Liver (tissue), 9 donors: ENCODE data around the gene RHAG. TPM values are rescaled to one million over a fixed set of nuclear protein-coding genes. Genes with fewer than 3 reads are reported as not detected.

Experiments used
- DNase-seq: peaks from one replicate; pipeline ENCODE4 v3.0.0-alpha.2; 2017; ENCODE audit warnings: low spot score
- H3K27ac ChIP-seq, 2 donors: one replicate each; pipeline ENCODE4 v1.7.0; 2013; ENCODE audit warnings: inconsistent platforms in 2 of 2, low read length in 2 of 2, control low read depth in 1 of 2, low read depth in 1 of 2, mild to moderate bottlenecking in 1 of 2
- H3K27me3 ChIP-seq, 4 donors: one replicate each; pipeline versions ENCODE4 v1.6.1 to v1.7.0; 2013; ENCODE audit warnings: low read length in 3 of 4, inconsistent platforms in 1 of 4, mild to moderate bottlenecking in 1 of 4, moderate library complexity in 1 of 4; ENCODE audit not compliant: control insufficient read depth in 4 of 4, insufficient read depth in 4 of 4
- H3K36me3 ChIP-seq, 4 donors: one replicate each; pipeline versions ENCODE4 v1.6.1 to v1.7.0; 2013; ENCODE audit warnings: low read length in 3 of 4, mild to moderate bottlenecking in 3 of 4, low read depth in 1 of 4, moderate library complexity in 1 of 4; ENCODE audit not compliant: control insufficient read depth in 4 of 4, insufficient read depth in 3 of 4
- H3K4me1 ChIP-seq, 4 donors: one replicate each; pipeline versions ENCODE4 v1.6.1 to v1.7.0; 2013; ENCODE audit warnings: low read length in 3 of 4, mild to moderate bottlenecking in 3 of 4, moderate library complexity in 1 of 4; ENCODE audit not compliant: control insufficient read depth in 4 of 4, insufficient read depth in 4 of 4
- H3K4me3 ChIP-seq, 3 donors: one replicate each; pipeline versions ENCODE4 v1.6.1 to v1.7.0; 2013; ENCODE audit warnings: low read length in 3 of 3, control low read depth in 1 of 3, low read depth in 1 of 3, mild to moderate bottlenecking in 1 of 3
- H3K9ac ChIP-seq, 2 donors: one replicate each; pipeline ENCODE4 v1.7.0; 2013; ENCODE audit warnings: low read length in 2 of 2, mild to moderate bottlenecking in 2 of 2, moderate library complexity in 2 of 2, control low read depth in 1 of 2, low read depth in 1 of 2
- H3K9me3 ChIP-seq, 4 donors: one replicate each; pipeline versions ENCODE4 v1.6.1 to v1.7.0; 2013; ENCODE audit warnings: low read length in 3 of 4; ENCODE audit not compliant: control insufficient read depth in 4 of 4
- EGR1 ChIP-seq, 2 donors: IDR thresholded peaks; 2 replicates each; pipeline ENCODE4 v1.6.1; 2016 to 2018; ENCODE audit warnings: antibody characterized with exemption in 2 of 2, low read depth in 2 of 2
- FOXA1 ChIP-seq: IDR thresholded peaks from 2 replicates; pipeline ENCODE4 v1.6.1; 2016; ENCODE audit warnings: antibody characterized with exemption
- FOXA2 ChIP-seq: IDR thresholded peaks from 2 replicates; pipeline ENCODE4 v1.6.1; 2016; ENCODE audit warnings: antibody characterized with exemption
- GABPA ChIP-seq, 2 donors: IDR thresholded peaks in 1 of 2; conservative IDR thresholded peaks in 1 of 2; 2 replicates each; pipeline ENCODE4 v1.6.1; 2016; ENCODE audit warnings: antibody characterized with exemption in 2 of 2, mild to moderate bottlenecking in 1 of 2, moderate library complexity in 1 of 2
- HNF4A ChIP-seq, 2 donors: conservative IDR thresholded peaks; 2 replicates each; pipeline ENCODE4 v1.6.1; 2016; ENCODE audit warnings: antibody characterized with exemption in 2 of 2, mild to moderate bottlenecking in 2 of 2
- HNF4G ChIP-seq: IDR thresholded peaks from 2 replicates; pipeline ENCODE4 v1.6.1; 2016; ENCODE audit warnings: antibody characterized with exemption
- JUND ChIP-seq, 2 donors: IDR thresholded peaks; 2 replicates each; pipeline ENCODE4 v1.6.1; 2016; ENCODE audit warnings: antibody characterized with exemption in 2 of 2
- NR2F2 ChIP-seq: IDR thresholded peaks from 2 replicates; pipeline ENCODE4 v1.6.1; 2016; ENCODE audit warnings: antibody characterized with exemption
- RAD21 ChIP-seq, 2 donors: IDR thresholded peaks; 2 replicates each; pipeline ENCODE4 v1.6.1; 2016; ENCODE audit warnings: antibody characterized with exemption in 2 of 2, mild to moderate bottlenecking in 2 of 2
- REST ChIP-seq: IDR thresholded peaks from 2 replicates; pipeline ENCODE4 v1.6.1; 2016; ENCODE audit warnings: antibody characterized with exemption, mild to moderate bottlenecking
- RXRA ChIP-seq, 2 donors: IDR thresholded peaks; 2 replicates each; pipeline ENCODE4 v1.6.1; 2017 to 2018; ENCODE audit warnings: antibody characterized with exemption in 2 of 2, mild to moderate bottlenecking in 1 of 2
- SP1 ChIP-seq: IDR thresholded peaks from 2 replicates; pipeline ENCODE4 v1.6.1; 2018; ENCODE audit warnings: antibody characterized with exemption, mild to moderate bottlenecking
- YY1 ChIP-seq: IDR thresholded peaks from 2 replicates; pipeline ENCODE4 v1.6.1; 2016; ENCODE audit warnings: antibody characterized with exemption, mild to moderate bottlenecking
- ZBTB33 ChIP-seq: IDR thresholded peaks from 2 replicates; pipeline ENCODE4 v1.6.1; 2016; ENCODE audit warnings: antibody characterized with exemption
- whole genome bisulfite sequencing: extraction: QIAGEN DNeasy Blood & Tissue Kit; methylation state at CpG from one replicate; pipeline ENCODE4 v1.1.7; 2013; 5-methylcytosine and 5-hydroxymethylcytosine counted together
- polyA plus RNA-seq, 2 donors: library from polyadenylated mRNA; stranded (reverse) in 1 of 2; unstranded in 1 of 2; fragments of 200-250 nt in 1 of 2; fragments of >200 nt in 1 of 2; fragmentation: Nextera tagmentation in 1 of 2; extraction: Ambion mirVana in 1 of 2; gene quantifications; one replicate each; pipeline versions ENCODE4 v1.2.1 to v1.2.3, GENCODE V29; 2013 to 2015
- total RNA-seq, 2 donors: library from RNA; depleted of rRNA; stranded (reverse); fragments of >200 nt; gene quantifications; one replicate each; pipeline ENCODE4 v1.2.3, GENCODE V29; 2014
- TF ChIP-seq, protein P1 (sequence below): IDR thresholded peaks from 2 replicates; pipeline ENCODE4 v1.6.1; 2016; ENCODE audit warnings: antibody characterized with exemption
- TF ChIP-seq, protein P2 (sequence below): IDR thresholded peaks from 2 replicates; pipeline ENCODE4 v1.6.1; 2016; ENCODE audit warnings: antibody characterized with exemption
- donor health status: healthy.
- donor health status: healthy.
- donor health status: healthy.
- donor health status: healthy.
- donor health status: healthy.

RHAG gene
- total and polyA plus RNA-seq, 4 donors = 0.07 to 345 TPM; not detected in 2

DNA sequence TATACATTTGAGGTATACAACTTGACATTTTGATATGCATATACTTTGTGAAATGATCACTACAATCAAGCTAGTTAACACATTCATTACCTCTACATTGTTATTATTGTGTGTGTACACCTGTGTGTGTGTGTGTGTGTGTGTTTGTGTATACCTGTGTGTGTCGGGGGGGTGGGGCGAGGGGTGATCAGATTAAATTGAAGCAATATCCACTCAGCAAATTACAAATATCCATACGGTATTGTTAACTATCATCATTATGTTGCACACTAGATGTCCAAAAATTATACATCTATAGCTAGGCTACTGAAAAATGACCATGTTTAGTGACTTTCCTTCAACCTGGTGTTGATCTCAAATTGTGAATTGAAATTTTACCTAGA lies 1.8 kb downstream of the RHAG start (continued):
- TF ChIP-seq ZBTB33 (no peak), HNF4G (no peak), HNF4A (conservative IDR thresholded peaks at IDR 0.05) (no peak), NR2F2 (no peak), FOXA1 (no peak), YY1 (no peak), FOXA2 (no peak), RAD21 (IDR thresholded peaks at IDR 0.05) (no peak)
- TF ChIP-seq, protein P1, sequence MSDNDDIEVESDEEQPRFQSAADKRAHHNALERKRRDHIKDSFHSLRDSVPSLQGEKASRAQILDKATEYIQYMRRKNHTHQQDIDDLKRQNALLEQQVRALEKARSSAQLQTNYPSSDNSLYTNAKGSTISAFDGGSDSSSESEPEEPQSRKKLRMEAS = no peak

DNA sequence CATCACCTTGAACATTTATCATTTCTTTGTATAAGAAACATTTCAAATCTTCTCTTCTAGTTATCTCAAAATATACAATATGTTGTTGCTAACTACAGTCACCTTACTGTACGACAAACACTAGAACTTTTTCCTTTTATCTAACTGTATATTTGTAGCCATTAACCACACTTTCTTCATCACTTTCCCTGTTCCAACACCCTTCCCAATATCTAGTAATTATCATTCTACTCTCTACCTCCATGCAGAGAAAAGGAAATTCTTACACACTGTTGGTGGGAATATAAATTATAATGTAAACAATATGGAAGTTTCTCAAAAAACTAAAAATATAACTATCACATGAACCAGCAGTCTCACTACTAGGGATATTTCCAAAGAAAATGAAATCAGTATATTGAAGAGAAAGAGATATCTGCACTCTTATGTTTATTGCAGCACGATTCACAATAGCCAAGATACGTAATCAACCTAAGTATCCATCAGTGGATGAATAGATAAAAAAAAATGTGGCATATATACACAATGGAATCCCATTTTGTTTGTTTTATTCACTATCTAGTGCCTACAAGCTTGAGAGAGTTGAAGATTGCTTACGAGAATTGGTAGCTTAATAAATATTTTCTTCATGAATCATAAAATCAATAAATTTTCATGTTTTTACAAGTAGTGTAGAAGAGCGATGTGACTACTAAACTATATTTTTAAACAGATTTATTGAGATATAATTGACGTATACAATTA lies 2.4 kb downstream of the RHAG start:
- Histone ChIP-seq H3K9me3 (no peaks in the 10 kb centered on the region), H3K4me1 (no peaks in the 10 kb centered on the region), H3K27me3 (no peaks in the 10 kb centered on the region), H3K36me3 (no peaks in the 10 kb centered on the region), H3K27ac (no peak overlapping the region), H3K9ac (no peak overlapping the region), H3K4me3 (no peak overlapping the region)
- no peak for DNase-seq
- TF ChIP-seq EGR1 (IDR thresholded peaks at IDR 0.05; ENCODE audit: low read depth in 2 of 2) (no peak), JUND (IDR thresholded peaks at IDR 0.05) (no peak)
- TF ChIP-seq, protein P2, sequence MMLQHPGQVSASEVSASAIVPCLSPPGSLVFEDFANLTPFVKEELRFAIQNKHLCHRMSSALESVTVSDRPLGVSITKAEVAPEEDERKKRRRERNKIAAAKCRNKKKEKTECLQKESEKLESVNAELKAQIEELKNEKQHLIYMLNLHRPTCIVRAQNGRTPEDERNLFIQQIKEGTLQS = no peak
- WGBS = 86% methylated on average over 6 of the region's 6 CpGs

- no peak for TF ChIP-seq SP1
- TF ChIP-seq, protein P1 = no peak
- no peak for TF ChIP-seq HNF4G
- no peak for TF ChIP-seq REST
- TF ChIP-seq NR2F2 = no peak
- no peak for TF ChIP-seq RXRA (IDR thresholded peaks at IDR 0.05)
- no peak for TF ChIP-seq FOXA2
- no peak for TF ChIP-seq GABPA (IDR thresholded peaks at IDR 0.05 in 1 of 2, conservative IDR thresholded peaks at IDR 0.05 in 1 of 2)
- no peak for TF ChIP-seq RAD21 (IDR thresholded peaks at IDR 0.05)
- no peak for TF ChIP-seq EGR1 (IDR thresholded peaks at IDR 0.05; ENCODE audit: low read depth in 2 of 2)
- TF ChIP-seq HNF4A (conservative IDR thresholded peaks at IDR 0.05) = no peak
- TF ChIP-seq, protein P2 = no peak
- no peak for TF ChIP-seq JUND (IDR thresholded peaks at IDR 0.05)
- no peak for TF ChIP-seq FOXA1
- TF ChIP-seq ZBTB33 = no peak
These were observed 3.1 kb downstream of the RHAG start for GRCh38 chr6:49633541-49633940.

More at GRCh38 chr6:49633541-49633940, 3.1 kb downstream of the RHAG start:
- no peak for DNase-seq
- H3K4me3 ChIP-seq = no peak overlapping the region
- 67% methylated on average over 2 of the region's 2 CpGs for WGBS
- H3K9me3 ChIP-seq = no peaks in the 10 kb centered on the region
- no peak overlapping the region for H3K9ac ChIP-seq
- no peaks in the 10 kb centered on the region for H3K4me1 ChIP-seq
- no peak overlapping the region for H3K27ac ChIP-seq
- no peaks in the 10 kb centered on the region for H3K27me3 ChIP-seq
- no peaks in the 10 kb centered on the region for H3K36me3 ChIP-seq
